Fibroblast of skin of right quadriceps (primary cell): ENCODE results near the gene RAD51B.
"Not testable (repeated sequence)": the region's sequence is repeated elsewhere in the genome, so short reads cannot be mapped to it uniquely, and the experiment has no call there.

ENCODE experiments used
- DNase-seq: peaks from one replicate; pipeline ENCODE4 v3.0.0-alpha.2; 2013

The RAD51B gene

GRCh38 chr14:68656452-68656851, 836.9 kb downstream of the RAD51B start:
- no peak for DNase-seq

DNA sequence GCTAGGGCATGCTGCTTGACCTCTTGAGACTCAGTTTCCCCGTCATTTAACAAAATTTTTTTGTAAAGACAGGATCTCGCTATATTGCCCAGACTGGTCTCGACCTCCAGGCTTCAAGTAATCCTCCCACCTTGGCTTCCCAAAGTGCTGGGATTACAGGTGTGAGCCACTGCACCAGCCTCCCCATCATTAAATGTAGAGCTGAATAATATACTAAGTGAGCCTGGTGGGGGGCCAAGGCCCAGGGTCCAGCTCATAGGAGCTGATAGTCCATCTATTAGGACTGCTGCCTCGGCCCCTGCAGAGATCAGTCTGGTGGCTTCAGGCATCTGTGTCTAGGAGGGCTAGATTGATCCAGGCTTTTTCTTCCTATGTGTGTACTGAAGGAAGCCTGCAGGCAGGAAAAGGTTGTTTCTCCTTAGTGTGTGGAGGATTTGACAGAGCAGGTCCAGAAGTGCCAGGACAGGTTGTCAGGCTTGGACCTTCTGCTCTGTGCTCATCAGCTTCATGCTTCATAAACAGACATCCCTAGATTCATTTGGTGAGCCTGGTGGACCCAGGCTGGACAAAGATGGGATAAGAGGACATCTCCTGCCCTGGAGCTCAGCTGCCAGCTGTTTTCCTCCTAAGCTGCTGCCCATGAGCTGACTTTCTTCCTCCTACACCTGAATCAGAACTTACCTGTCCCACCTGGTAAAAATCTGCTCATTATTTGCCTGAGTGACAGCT, 837.9 kb downstream of the RAD51B start:
- no peak for DNase-seq

GRCh38 chr14:68658029-68658509, 838.5 kb downstream of the RAD51B start:
- no peak for DNase-seq

GRCh38 chr14:68658943-68659931, 839.7 kb downstream of the RAD51B start:
- no peak for DNase-seq

DNA sequence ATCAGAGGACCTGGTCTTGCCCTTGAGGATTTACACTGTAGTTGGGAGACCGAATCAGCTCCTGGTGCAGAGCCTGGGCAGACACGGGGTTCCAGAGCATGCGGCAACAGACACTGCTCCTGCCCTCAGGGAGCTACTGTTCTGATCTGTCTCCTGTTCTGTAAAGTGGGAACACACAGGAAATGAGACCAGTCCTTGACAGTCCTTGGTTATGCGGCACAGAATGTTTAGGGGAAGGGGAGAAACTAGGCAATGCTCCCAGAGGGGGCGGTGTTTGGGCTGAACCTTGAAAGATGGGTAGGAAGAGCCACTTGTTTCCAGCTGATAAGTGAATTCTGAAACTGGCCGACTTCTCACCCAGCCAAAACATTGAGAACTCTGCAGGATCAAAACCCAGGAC, 840.9 kb downstream of the RAD51B start:
- DNase-seq, result no peak

DNA sequence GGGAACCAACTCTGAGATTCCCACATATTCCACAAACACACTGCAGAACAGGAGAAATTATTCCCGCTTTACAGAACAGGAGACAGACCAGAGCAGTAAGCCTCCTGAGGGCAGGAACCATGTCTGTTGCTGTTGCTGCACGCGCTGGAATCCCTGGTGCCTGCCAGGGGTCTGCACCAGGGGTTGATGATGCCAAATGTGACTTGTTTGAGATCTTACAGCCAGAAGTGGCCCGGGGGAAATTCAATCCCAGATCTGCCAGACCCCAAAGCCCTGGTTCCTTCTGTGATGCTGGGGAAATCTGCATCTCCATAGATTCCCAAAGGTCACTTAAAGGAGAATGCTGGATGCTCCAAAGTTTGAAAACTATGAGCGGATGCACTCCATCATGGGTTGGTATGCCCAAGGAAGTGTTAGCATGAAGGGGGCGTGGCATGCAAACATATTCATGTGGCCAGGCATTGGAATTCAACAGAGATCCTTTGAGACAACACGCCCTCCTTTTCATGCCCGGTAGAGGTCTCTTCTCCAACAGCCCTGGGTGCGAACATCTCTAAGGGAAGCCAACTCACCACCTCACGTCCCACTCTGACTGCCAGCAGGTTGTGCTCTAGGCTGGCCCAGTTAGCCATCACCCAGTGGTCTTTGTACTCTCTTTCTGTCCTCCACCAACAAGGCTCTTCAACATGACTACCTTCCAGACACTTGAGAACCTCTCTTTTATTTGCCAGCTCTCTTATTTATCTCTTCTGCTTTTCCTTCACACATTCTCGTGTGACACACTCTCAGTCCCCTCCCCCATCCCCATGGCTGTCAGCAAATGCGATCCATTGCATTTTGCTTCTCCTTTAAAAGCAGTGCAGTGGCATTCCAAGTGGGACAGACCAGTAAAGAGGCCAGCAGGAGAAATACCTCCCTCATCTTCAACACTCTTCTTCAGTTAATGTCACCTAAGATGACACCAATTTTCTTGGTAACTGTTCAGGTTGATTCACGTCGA, 841.9 kb downstream of the RAD51B start:
- no peak for DNase-seq

GRCh38 chr14:68662392-68662791, 842.8 kb downstream of the RAD51B start:
- no peak for DNase-seq

- DNase-seq, result not testable (repeated sequence)
Observed at GRCh38 chr14:68662826-68663225, 843.2 kb downstream of the RAD51B start.

- no peak for DNase-seq
Observed at GRCh38 chr14:68663385-68664076, 844.0 kb downstream of the RAD51B start.

DNA sequence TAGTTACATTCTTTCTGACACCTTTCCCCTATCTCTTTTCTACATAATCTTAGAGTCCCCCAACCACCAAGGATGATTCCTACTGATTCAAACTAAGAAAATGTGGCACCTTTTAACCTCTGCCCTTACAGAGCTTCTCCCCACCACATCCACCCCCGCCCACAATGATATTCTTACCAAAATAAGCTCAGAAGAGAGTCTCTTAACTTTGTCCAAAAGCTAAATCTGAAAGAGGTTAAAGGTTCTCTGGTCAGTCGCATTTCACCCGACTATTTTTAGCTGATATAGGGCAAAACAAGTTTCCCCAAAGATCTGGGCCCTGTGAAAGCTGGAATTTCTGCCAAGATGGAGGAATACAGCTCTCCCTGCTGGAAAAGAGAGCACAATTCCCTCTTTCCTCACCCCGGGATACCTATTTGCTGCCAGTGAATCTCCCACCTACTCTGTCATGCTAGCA, 844.7 kb downstream of the RAD51B start:
- no peak for DNase-seq

- DNase-seq, result peak; percentile 86
Observed at GRCh38 chr14:68665131-68665530, 845.6 kb downstream of the RAD51B start.

GRCh38 chr14:68665792-68666204, 846.2 kb downstream of the RAD51B start:
- DNase-seq, result peak; percentile 34

DNA sequence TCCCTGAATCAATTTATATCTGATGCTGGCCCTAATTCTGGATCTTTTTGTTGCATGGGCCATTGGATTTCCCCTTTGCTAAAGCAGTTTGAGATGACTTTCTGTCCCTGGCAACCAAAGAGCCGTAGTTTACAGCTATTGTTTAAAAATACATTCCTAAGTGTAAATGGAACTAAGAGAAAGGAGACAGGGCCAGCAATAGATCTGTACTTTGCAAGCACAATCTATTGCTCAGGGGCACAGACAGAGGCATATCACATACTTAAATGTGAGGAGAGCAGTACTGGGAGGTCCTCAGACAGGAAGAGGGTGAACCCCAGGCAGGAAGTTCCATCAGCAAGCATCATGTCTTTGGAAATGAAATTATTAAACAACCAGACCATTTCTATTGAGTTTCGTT, 846.7 kb downstream of the RAD51B start:
- peak; percentile 10 for DNase-seq

- DNase-seq, result no peak
Observed at GRCh38 chr14:68666899-68667298, 847.3 kb downstream of the RAD51B start.

DNA sequence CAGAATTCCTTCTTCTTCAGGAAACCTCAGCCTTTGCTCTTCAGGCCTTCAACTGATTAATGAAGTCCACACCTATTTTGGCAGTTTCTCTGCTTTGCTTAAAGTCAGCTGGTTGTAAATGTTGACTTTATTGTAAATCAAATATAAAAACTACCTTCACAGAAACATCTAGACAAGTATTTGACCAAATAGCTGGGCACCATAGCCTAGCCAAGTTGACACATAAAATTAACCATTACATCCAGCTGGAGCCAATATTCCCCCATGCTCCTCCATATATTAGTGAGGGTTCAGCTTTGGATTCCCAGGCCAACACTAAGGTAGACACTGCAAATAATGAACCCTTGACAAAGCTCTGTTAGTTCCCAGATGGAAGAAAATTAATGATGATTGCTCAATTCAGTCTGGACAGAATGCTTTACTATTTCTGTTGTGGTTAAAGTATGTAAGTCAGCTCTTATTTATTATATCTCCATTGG, 847.8 kb downstream of the RAD51B start:
- peak; percentile 95 for DNase-seq

- no peak for DNase-seq
Observed at GRCh38 chr14:68668028-68668427, 848.4 kb downstream of the RAD51B start.

DNA sequence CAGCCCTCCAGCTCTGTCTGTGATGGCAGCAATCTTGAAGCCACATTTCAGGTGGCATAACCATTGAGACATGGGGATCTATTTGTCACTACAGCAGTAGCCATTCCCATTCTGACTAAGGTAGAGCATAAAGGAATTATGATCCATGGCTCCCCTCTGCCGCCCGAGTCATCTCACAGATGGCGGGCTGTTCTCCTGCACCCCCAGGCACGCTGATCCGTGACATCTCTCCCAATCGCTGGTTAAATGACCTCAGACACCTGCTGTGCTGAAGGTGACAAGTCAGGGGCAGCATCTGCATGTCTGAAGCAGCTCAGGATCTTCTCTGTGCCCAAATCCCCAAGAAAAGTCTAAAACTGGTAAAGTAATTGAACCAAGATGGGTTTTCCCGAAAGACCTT, 849.0 kb downstream of the RAD51B start:
- peak; percentile 11 for DNase-seq

- DNase-seq, result peak; percentile 63
Observed at GRCh38 chr14:68669111-68669511, 849.5 kb downstream of the RAD51B start.

DNA sequence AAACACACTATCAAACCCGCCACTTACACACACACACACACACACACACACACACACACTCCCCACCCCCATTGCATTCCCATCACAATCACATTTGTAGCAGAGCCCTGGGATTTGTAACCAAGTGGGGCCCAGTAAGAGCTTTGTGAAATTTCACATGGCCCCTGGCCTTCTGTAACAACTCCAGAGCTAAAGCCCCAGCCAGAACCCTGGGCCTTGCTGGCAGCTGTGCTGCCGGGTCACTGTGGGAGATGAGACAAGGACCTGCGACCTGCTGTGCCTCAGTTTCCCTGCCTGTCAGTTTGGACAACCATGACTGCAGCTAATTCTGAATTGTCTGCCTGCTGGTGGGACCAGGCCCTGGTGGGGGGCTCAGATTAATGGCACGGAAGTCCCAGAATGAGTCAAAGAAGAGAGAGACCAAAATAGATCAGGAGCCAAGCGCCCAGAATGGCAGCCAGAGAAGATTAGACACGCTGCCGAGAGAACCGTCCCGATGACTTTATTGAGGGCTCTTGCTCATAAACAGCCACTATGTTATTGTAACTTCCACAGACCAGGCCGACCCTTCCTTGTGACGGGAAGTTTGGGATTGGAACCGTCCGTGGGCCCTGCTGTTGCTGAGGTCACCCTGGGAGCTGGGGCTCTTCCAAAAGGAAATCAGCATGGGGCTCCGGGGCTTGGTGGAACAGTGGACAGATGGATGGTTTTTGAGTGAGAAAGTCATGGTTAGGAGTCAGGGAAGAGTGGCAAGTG, 850.2 kb downstream of the RAD51B start:
- no peak for DNase-seq

DNA sequence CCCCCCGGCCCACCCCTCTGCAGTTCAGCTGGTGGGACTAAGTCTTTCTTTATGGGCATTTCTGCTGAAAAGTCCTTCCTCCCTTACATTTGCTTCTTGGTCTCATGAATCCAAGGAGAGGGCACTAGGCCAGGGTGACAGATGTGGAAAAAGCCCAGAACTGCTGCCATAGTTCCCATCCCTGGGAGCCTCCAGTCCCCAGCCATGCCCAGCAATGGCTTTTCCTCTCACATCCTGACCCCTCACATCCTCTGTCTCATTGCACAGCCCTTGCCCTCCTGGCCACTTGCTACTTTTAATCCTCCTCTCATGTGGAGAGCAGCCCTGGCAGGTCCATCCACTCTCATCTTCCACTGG, 850.8 kb downstream of the RAD51B start:
- no peak for DNase-seq

DNA sequence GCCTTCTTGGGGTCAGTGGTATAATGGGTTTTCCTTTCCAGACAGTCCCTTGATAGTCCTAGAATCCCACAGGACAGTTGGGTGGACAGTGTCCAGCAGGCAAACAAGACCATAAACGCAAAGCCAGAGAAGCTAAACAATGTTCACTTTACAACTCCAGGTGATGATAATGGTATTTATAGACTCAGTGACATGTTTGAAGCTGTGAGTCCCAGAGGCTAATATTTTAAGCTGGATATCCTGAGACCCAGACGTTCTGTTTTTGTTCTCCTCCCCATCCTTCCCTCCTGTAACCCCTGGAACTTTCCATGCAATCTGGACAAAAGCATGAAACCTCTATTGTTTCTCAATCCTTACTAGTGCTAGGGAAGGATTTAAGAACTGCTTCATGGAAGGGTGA, 852.3 kb downstream of the RAD51B start:
- no peak for DNase-seq
